ENCODE measurements around the gene MED12.

Gene MED12

GRCh38 chrX:71105628-71106027 is 12.8 kb upstream of the MED12 start:
- POLR2A ChIA-PET: interaction anchor here (2.6 kb wide), 1 partner anchor 12 kb away, joined by 8 read pairs; the partner anchor contains the start of gene MED12
- Histone ChIP-seq H3K9me3 (ENCODE audit: control insufficient read depth, insufficient read depth, low read depth, low read length) (no peaks in the 10 kb centered on the region), H3K4me3 (ENCODE audit: low read depth, low read length) (no peak overlapping the region), H3K36me3 (ENCODE audit: control insufficient read depth in 2 of 2, insufficient read depth in 1 of 2, low read length in 2 of 2) (peaks cover 0 to 15% of the 10 kb centered on the region in 2 experiments; a peak in 1 of 3 replicates), H3K27ac (ENCODE audit: extremely low read depth, low read depth, low read length) (no peak overlapping the region), H3K4me1 (ENCODE audit: control insufficient read depth, insufficient read depth, low read length) (no peaks in the 10 kb centered on the region)
- CTCF ChIA-PET: interaction anchor here (0.6 kb wide), 2 partner anchors 182 to 1409 kb away, joined by 3 to 4 read pairs; no protein-coding TSS in a partner anchor
- TF ChIP-seq FEZF1 (tag by site-specific recombination; IDR thresholded peaks at IDR 0.05) (no peak), ZNF561 (tag by site-specific recombination; IDR thresholded peaks at IDR 0.05; ENCODE audit: borderline replicate concordance) (no peak), ZBTB11 (tag by site-specific recombination; conservative IDR thresholded peaks at IDR 0.05; ENCODE audit: low read depth) (no peak)

- no peak within 1 kb of the TSS for H3K4me3 ChIP-seq (ENCODE audit: low read depth, low read length)
- POLR2A ChIA-PET: interaction anchor here (2.6 kb wide), 1 partner anchor 12 kb away, joined by 8 read pairs; the partner anchor contains the start of gene MED12
These were observed 12.0 kb upstream of the MED12 start, which contains the start of gene CXorf65 for GRCh38 chrX:71106427-71106826. Gene CXorf65, minus strand, starts transcription at chrX:71106740. Its CDS starts 184 bp downstream, at chrX:71106556.

GRCh38 chrX:71107245-71107644 is 11.2 kb upstream of the MED12 start:
- no peaks in the 10 kb centered on the region for H3K36me3 ChIP-seq (ENCODE audit: control insufficient read depth in 2 of 2, insufficient read depth in 1 of 2, low read length in 2 of 2)

More at GRCh38 chrX:71106427-71106826, 12.0 kb upstream of the MED12 start, which contains the start of gene CXorf65:
- CTCF ChIA-PET: interaction anchor here (0.6 kb wide), 1 partner anchor 183 kb away, joined by 3 read pairs; no protein-coding TSS in a partner anchor
- Histone ChIP-seq H3K27ac (ENCODE audit: extremely low read depth, low read depth, low read length) (no peak within 1 kb of the TSS), H3K9me3 (ENCODE audit: control insufficient read depth, insufficient read depth, low read depth, low read length) (no peaks in the 10 kb centered on the region), H3K36me3 (ENCODE audit: control insufficient read depth in 2 of 2, insufficient read depth in 1 of 2, low read length in 2 of 2) (peaks cover 0 to 7% of the 10 kb centered on the region in 2 experiments; a peak in 1 of 3 replicates), H3K4me1 (ENCODE audit: control insufficient read depth, insufficient read depth, low read length) (no peaks in the 10 kb centered on the region)
- TF ChIP-seq KLF17 (tag by site-specific recombination; IDR thresholded peaks at IDR 0.05): peak; percentile 70; the same call in 1 of the 2 replicates
- TF ChIP-seq SCRT2 (tag by site-specific recombination; IDR thresholded peaks at IDR 0.05): no peak

More at GRCh38 chrX:71107245-71107644, 11.2 kb upstream of the MED12 start:
- ChIA-PET CTCF (no interaction called here), POLR2A (no interaction called here)
- Histone ChIP-seq H3K27ac (ENCODE audit: extremely low read depth, low read depth, low read length) (no peak overlapping the region), H3K4me1 (ENCODE audit: control insufficient read depth, insufficient read depth, low read length) (no peaks in the 10 kb centered on the region), H3K4me3 (ENCODE audit: low read depth, low read length) (no peak overlapping the region), H3K9me3 (ENCODE audit: control insufficient read depth, insufficient read depth, low read depth, low read length) (no peaks in the 10 kb centered on the region)
- no peak for TF ChIP-seq ZBTB11 (tag by site-specific recombination; conservative IDR thresholded peaks at IDR 0.05; ENCODE audit: low read depth)
- TF ChIP-seq KLF8 (tag by site-specific recombination; IDR thresholded peaks at IDR 0.05): no peak
- no peak for TF ChIP-seq ZNF621 (tag by site-specific recombination; IDR thresholded peaks at IDR 0.05)
- no peak for TF ChIP-seq ZXDB (tag by site-specific recombination; IDR thresholded peaks at IDR 0.05)
- TF ChIP-seq SCRT1 (tag by site-specific recombination; IDR thresholded peaks at IDR 0.05; ENCODE audit: borderline replicate concordance): no peak
- no peak for TF ChIP-seq ZNF202 (tag by site-specific recombination; IDR thresholded peaks at IDR 0.05; ENCODE audit: borderline replicate concordance)
- TF ChIP-seq ZNF785 (tag by site-specific recombination; IDR thresholded peaks at IDR 0.05): no peak
- no peak for TF ChIP-seq ZFP69B (tag by site-specific recombination; IDR thresholded peaks at IDR 0.05)
- no peak for TF ChIP-seq ZNF473 (tag by site-specific recombination; IDR thresholded peaks at IDR 0.05)
- no peak for TF ChIP-seq ZIC2 (tag by site-specific recombination; IDR thresholded peaks at IDR 0.05)
- no peak for TF ChIP-seq ZNF175 (tag by site-specific recombination; IDR thresholded peaks at IDR 0.05)
- no peak for TF ChIP-seq ZNF174 (tag by site-specific recombination; IDR thresholded peaks at IDR 0.05)
- TF ChIP-seq ZNF2 (tag by site-specific recombination; IDR thresholded peaks at IDR 0.05): no peak
- no peak for TF ChIP-seq TCF7L2 (IDR thresholded peaks at IDR 0.05; ENCODE audit: borderline replicate concordance, low read depth, low read length)
- TF ChIP-seq ZNF76 (tag by site-specific recombination; IDR thresholded peaks at IDR 0.05; ENCODE audit: borderline replicate concordance, low read depth): no peak
- no peak for TF ChIP-seq ZBTB7A (tag by site-specific recombination; IDR thresholded peaks at IDR 0.05; ENCODE audit: low read depth)
